ENCODE measurements around the gene SET. TPM values are rescaled to one million over a fixed set of nuclear protein-coding genes. Genes with fewer than 3 reads are reported as not detected.

The SET gene
- total and polyA plus RNA-seq, 2 donors (not counting 3 experiments of a cell fraction or from before 2014, with no cell fraction given), result 61.1 to 483 TPM

- FAIRE-seq (peak; percentile 98), DNase-seq (ENCODE audit: low read depth, low spot score) (peak; percentile 88)
- TF ChIP-seq MAX (IDR thresholded peaks at IDR 0.05; ENCODE audit: insufficient read depth, insufficient read length), result no peak
- TF ChIP-seq CTCF (IDR thresholded peaks at IDR 0.05; ENCODE audit: extremely low read depth in 1 of 2, insufficient read depth in 1 of 2, low read depth in 1 of 2, low read length in 2 of 2), result peak; percentile 75 to 85
- ChIA-PET POLR2A (no interaction called here), CTCF (interaction anchor here (0.6 to 2.2 kb wide), 24 partner anchors 9 to 274 kb away, joined by 3 to 22 read pairs (median 4); partner anchors contain the start of genes ENDOG, PKN3, SPOUT1 and ZDHHC12)
- Histone ChIP-seq H3K9me3 (replicated peaks; ENCODE audit: control insufficient read depth, insufficient read depth, low read length) (no peaks in the 10 kb centered on the region), H4K20me1 (replicated peaks; ENCODE audit: control insufficient read depth, extremely low read depth, insufficient read depth, low read length) (no peaks in the 10 kb centered on the region), H3K9me1 (replicated peaks; ENCODE audit: control insufficient read depth, extremely low read depth, insufficient read depth, low read length) (no peaks in the 10 kb centered on the region), H3K27ac (ENCODE audit: insufficient read depth, low read depth, low read length) (no peak overlapping the region), H3K4me1 (ENCODE audit: control insufficient read depth, extremely low read depth, insufficient read depth, low read length) (no peaks in the 10 kb centered on the region), H3K79me2 (ENCODE audit: control insufficient read depth, insufficient read depth, low read length) (no peaks in the 10 kb centered on the region), H3K4me2 (ENCODE audit: insufficient read depth, low read length) (peak overlapping the region; percentile 31), H3K27me3 (ENCODE audit: control insufficient read depth in 2 of 2, insufficient read depth in 2 of 2, low read length in 2 of 2) (no peaks in the 10 kb centered on the region), H3K36me3 (ENCODE audit: control insufficient read depth in 2 of 2, extremely low read depth in 1 of 2, insufficient read depth in 2 of 2, low read length in 2 of 2) (peaks cover 0 to 3% of the 10 kb centered on the region in 2 experiments), H3K9ac (replicated peaks; ENCODE audit: extremely low read depth, insufficient read depth, low read length) (peak overlapping the region; percentile 25), H2AFZ (ENCODE audit: low read depth, low read length) (peak overlapping the region; percentile 89), H3K4me3 (replicated peaks in 1 of 3; ENCODE audit: insufficient read depth in 1 of 3, low read depth in 1 of 3, low read length in 3 of 3) (no peak overlapping the region)
- dilution Hi-C loops (cut with MboI; ENCODE audit: extremely low pct_ligation_motif_present, low sequenced_read_pairs) (no loop called here), intact Hi-C loops (cut with micrococcal nuclease) (loop anchor here (1.0 to 10.0 kb wide), 4 partner anchors 54 to 292 kb away; partner anchors contain the start of genes DOLK, NUP188, SH3GLB2 and TBC1D13)
- no TSS peak for BruUV-seq (replicated peaks)
Measured at GRCh38 chr9:128733256-128733655, 44.2 kb downstream of the SET start.

- POLR2A ChIA-PET, result no interaction called here
- CTCF ChIA-PET, result no interaction called here
Measured at GRCh38 chr9:128735373-128735772, 46.4 kb downstream of the SET start.

More at GRCh38 chr9:128735373-128735772, 46.4 kb downstream of the SET start:
- intact Hi-C loops (cut with micrococcal nuclease) (loop anchor here (10.0 kb wide), 1 partner anchor 289 kb away; the partner anchor contains the start of gene SH3GLB2), dilution Hi-C loops (cut with MboI; ENCODE audit: extremely low pct_ligation_motif_present, low sequenced_read_pairs) (no loop called here)
- BruUV-seq (replicated peaks), result no TSS peak
- Histone ChIP-seq H3K4me3 (replicated peaks in 1 of 3; ENCODE audit: insufficient read depth in 1 of 3, low read depth in 1 of 3, low read length in 3 of 3) (no peak overlapping the region), H3K4me2 (ENCODE audit: insufficient read depth, low read length) (no peak overlapping the region), H3K27ac (ENCODE audit: insufficient read depth, low read depth, low read length) (no peak overlapping the region), H3K9ac (replicated peaks; ENCODE audit: extremely low read depth, insufficient read depth, low read length) (no peak overlapping the region), H3K4me1 (ENCODE audit: control insufficient read depth, extremely low read depth, insufficient read depth, low read length) (no peaks in the 10 kb centered on the region), H4K20me1 (replicated peaks; ENCODE audit: control insufficient read depth, extremely low read depth, insufficient read depth, low read length) (no peaks in the 10 kb centered on the region), H3K36me3 (ENCODE audit: control insufficient read depth in 2 of 2, extremely low read depth in 1 of 2, insufficient read depth in 2 of 2, low read length in 2 of 2) (peaks cover 0 to 8% of the 10 kb centered on the region in 2 experiments), H3K9me3 (replicated peaks; ENCODE audit: control insufficient read depth, insufficient read depth, low read length) (no peaks in the 10 kb centered on the region), H3K79me2 (ENCODE audit: control insufficient read depth, insufficient read depth, low read length) (no peaks in the 10 kb centered on the region), H3K9me1 (replicated peaks; ENCODE audit: control insufficient read depth, extremely low read depth, insufficient read depth, low read length) (no peaks in the 10 kb centered on the region), H2AFZ (ENCODE audit: low read depth, low read length) (no peak overlapping the region), H3K27me3 (ENCODE audit: control insufficient read depth in 2 of 2, insufficient read depth in 2 of 2, low read length in 2 of 2) (no peaks in the 10 kb centered on the region)
- DNase-seq (ENCODE audit: low read depth, low spot score) (no peak), FAIRE-seq (no peak)
- no peak for TF ChIP-seq POLR2A (IDR thresholded peaks at IDR 0.05; ENCODE audit: low read depth, low read length)
